Erythroblast (primary cell): ENCODE results near the gene STRIP2.

Experiments
- GATA1 ChIP-seq: IDR thresholded peaks from 2 replicates; pipeline ENCODE4 v1.6.1; 2011; ENCODE audit warnings: low read depth, mild to moderate bottlenecking, control low read depth, low read length, moderate library complexity
- POLR2A ChIP-seq: IDR thresholded peaks from 2 replicates; pipeline ENCODE4 v1.6.1; 2011; ENCODE audit warnings: mild to moderate bottlenecking, low read length

GRCh38 chr7:129496653-129497052, 62.4 kb downstream of the STRIP2 start:
- no peak for TF ChIP-seq POLR2A
- no peak for TF ChIP-seq GATA1
